ENCODE data around the gene GTSE1.

The GTSE1 gene

DNA sequence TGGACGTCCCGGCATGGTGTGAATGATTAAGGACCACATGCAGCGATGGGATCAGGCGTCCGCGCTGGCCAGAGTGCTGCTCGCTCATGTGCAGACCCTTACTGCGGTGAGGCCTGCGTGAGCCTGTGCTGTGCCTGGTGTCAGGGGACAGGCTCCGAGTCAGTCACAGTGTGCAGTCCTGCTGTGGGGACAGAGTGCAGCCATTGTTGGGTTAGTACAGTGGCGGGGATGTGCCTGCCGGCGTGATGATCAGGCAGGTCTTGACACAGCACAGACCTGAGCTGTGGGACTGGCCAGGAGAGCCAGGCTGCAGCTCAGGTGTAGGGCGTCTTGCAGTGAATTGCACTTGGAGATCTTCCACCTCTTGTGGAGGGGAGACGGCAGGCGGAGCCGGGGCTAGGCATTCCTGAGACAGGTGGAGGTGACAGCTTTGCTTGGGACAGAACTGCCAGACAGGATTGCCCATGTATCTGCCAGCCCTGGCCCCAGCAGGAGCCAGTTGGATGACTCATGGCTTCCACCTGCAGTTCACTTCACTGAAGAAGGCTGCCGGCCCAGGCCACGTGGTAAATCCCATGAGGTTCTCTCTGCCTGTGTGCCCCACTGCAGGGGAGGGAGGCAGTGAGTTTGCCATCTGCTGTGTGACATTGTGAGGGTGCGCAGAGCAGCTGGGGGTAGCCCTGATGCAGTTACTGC lies 56.2 kb downstream of the GTSE1 start:
- DNase-seq (ENCODE audit: low read depth in 2 of 2), result no peak

GRCh38 chr22:46353483-46354105 lies 56.9 kb downstream of the GTSE1 start:
- no peak for DNase-seq (ENCODE audit: low read depth in 2 of 2)

DNA sequence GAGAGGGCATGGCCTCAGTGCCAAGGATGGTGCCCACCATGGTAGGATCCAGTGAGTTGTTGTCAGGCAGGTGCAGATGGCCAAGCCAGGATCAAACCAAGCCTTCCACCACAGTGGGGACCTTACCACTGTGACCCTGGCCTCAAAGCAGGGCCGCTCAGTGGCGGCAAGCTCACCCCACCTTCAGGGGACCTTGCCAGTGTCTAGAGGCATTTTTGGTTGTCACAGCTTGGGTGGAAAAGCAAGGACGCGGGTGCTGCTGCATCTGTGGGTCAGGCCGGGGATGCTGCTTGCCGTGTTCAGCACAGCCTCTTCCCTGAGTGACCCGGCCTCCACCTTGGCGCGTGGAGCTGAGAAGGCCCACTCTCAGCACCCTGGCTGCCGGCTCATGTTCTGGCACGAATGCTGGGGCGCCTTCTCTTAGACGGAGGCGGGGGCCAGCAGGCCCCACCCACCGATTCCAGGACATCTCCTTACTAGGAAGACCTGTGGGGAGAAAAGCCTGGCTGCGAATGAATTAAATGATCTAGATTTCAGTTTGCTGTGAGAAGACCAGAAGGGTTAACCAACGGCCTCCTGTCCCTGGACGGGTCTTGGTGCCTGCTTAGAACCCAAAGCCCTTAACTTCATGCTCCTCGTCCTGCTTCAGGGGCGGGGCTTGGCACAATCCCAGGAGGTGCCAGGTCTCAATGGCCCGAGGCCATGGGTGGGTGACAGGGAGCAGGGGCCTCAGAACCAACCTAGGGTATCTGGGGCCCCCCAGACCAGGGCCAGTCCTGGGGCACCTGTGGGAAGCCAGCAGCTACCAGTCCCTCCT lies 57.7 kb downstream of the GTSE1 start:
- no peak for DNase-seq (ENCODE audit: low read depth in 2 of 2)

DNA sequence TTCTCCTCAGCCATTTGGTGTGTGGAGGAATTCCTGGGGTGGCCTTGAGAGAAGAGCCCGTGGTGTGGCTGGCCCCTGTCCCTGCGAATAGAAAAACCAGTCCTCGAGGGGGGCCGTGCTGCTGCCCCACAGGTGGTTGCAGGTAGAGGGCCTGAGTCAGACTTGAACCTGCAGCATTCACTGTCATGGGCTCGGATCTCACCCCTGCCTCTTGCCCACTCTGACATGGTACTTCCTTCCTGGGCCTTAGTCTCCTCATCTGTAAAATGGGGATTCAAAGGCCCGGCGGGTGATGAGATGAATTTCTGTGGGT lies 58.3 kb downstream of the GTSE1 start:
- DNase-seq (ENCODE audit: low read depth in 2 of 2), result no peak

GRCh38 chr22:46355369-46355995 lies 58.8 kb downstream of the GTSE1 start:
- peak in 1 of 2 donors; percentile 43 for DNase-seq (ENCODE audit: low read depth in 2 of 2)

DNA sequence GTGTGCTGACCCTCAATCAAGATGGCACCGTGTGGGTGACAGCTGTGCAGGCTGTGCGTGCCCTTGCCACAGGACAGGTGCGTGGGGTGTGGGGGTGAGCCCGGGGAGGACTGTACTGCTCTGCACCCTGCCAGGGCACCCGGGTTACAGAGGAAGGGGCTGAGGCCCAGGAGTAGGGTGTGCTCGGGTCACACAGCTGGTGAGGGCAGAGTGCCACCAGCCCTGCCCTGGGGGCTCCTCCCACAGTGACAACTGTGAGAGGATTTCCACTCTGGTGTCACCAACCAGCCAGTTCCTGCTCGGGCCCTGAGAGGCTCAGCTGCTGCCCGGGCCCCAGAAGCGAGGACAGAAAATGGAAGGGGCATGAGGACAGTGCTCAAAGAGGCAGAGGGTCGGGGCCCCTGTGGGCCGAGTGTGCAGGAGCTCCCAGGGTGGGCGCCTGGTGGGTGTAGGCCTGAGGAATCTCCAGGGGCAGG lies 59.4 kb downstream of the GTSE1 start:
- no peak for DNase-seq (ENCODE audit: low read depth in 2 of 2)

GRCh38 chr22:46356496-46357480 lies 60.1 kb downstream of the GTSE1 start:
- no peak for DNase-seq (ENCODE audit: low read depth in 2 of 2)

DNA sequence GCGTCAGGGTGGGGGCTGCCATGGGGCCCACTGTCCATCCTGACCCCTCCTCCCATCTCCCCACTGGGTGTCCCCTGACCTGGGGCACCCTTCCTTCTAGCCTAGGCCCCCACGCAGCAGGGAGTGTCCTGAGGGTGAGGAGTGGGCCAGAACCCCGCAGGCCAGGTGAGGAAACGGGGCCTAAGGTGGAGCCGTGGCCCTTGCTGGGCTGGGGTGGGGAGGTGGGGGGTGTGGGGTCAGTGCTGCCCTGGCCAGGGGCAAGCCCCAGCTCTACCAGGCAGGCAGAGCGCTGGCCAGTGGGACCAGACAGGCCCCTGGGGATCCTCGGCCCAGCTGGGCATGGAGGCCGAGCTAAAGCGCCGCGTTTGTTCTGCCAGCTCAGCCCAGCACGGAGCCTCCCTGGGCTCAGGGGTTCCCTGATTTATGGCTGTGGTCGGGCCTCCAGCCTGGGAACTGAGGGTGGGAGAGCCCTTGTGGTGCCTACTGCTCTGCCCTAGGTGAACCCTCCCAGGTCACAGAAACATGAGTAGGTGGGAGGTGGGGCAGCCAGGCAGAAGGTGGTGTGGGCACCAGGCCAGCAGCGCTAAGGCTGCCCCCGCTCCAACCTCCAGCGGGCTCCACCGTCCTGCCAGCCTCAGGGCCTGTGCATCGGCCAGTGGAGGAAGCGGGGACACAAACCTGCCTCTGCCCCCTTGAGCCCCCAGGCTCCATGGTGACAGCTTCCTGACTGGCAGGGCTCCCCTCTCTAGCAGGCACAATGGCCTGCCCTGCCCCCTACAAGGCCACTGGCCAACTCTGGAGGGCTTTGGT lies 61.2 kb downstream of the GTSE1 start:
- DNase-seq (ENCODE audit: low read depth in 2 of 2), result no peak

- no peak for DNase-seq (ENCODE audit: low read depth in 2 of 2)
Observed at GRCh38 chr22:46358766-46359165, 62.1 kb downstream of the GTSE1 start.

- DNase-seq (ENCODE audit: low read depth in 2 of 2), result no peak
Observed at GRCh38 chr22:46359362-46359761, 62.7 kb downstream of the GTSE1 start.

- DNase-seq (ENCODE audit: low read depth in 2 of 2), result no peak
Observed at GRCh38 chr22:46360097-46360496, 63.4 kb downstream of the GTSE1 start.

- DNase-seq (ENCODE audit: low read depth in 2 of 2), result no peak
Observed at GRCh38 chr22:46360891-46361290, 64.2 kb downstream of the GTSE1 start.

- DNase-seq (ENCODE audit: low read depth in 2 of 2), result no peak
Observed at GRCh38 chr22:46361826-46362202, 65.1 kb downstream of the GTSE1 start.

DNA sequence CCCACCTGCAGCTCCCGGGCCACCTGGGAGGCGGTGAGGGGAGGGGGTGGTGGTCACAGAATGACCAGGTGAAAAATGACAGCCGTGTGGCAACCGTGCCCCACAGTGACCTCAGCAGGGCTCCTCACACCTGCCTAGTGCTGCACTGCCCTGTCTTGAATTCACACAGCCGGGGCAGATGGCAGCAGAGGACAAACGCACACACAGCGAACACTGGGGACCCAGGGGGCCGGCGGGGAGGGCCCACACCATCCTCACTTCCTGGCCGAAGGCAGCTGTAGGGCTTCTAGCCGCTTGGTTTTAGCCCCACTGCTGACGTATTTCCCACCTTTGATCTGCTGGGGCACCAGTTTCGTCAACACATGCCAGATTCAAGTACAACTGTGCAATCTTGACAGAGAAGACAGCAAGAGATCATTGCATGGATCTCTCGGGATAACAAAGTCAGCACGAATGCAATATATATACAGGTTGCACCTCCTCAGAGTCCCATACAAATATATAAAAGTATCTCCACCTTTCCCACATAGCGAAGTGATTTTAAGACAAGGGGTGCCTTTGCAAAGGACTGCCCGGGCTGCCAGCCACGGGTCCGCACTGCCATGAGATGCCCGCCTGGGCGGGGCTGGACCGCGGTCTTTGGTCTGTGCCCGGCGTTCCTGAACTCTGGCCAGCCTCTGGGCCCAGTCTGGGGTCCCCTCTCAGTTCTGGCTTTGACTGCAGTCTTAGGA lies 65.7 kb downstream of the GTSE1 start:
- no peak for DNase-seq (ENCODE audit: low read depth in 2 of 2)

DNA sequence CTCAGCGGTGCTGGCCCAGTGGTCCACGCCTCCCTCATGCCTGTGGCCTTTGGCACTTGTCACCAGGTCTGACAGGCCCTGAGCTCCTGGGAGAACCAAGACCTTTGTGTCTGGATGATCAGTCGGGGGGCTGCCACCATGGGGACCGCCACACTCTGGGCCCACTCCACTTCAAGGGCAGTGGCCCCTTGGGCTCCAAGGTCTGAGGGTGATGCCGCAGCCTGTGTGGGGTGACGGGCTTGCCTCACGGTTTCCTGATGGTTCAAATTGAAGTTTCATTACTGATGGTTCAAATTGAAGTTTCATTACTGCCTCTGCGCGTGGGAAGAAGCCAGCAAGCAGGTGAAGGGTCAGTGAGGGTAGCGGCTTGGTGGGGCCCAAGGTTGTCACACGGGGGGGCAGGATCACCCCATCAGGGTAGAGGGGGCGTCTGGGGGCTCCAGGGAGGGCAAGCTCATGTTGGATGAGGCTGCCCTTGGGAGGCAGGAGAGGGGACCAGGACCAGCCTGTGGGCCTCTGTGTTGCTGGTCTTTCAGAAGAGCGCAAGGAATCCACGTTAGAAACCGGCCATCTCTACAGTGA lies 66.4 kb downstream of the GTSE1 start:
- no peak for DNase-seq (ENCODE audit: low read depth in 2 of 2)

- no peak for DNase-seq (ENCODE audit: low read depth in 2 of 2)
Observed at GRCh38 chr22:46363611-46364321, 67.1 kb downstream of the GTSE1 start.

- no peak for DNase-seq (ENCODE audit: low read depth in 2 of 2)
Observed at GRCh38 chr22:46364341-46365165, 67.9 kb downstream of the GTSE1 start.

DNA sequence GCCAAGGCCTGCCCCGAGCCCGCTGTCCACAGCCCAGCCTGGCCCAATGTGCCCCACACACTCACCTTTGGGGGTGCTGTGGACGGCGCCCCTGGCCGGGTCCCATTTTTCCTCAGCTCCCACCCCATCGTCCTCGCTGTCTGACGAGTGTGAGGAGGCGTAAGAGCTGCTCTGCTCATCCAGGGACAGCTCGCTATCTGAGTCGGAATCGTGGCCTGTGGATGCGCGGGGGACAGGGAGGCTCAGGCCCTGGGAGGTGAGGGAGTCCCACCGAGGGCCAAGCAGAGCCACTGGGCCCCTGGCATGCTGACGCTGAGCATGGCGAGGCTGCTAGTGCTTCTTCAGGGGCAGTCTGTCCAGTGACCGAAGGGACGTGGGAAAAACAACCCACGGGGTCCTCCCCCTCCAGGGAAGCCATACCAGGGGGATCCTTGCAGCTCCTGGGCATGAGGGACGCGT lies 68.5 kb downstream of the GTSE1 start:
- no peak for DNase-seq (ENCODE audit: low read depth in 2 of 2)

Measured in stimulated activated CD4-positive, alpha-beta T cell treated with anti-CD3 and anti-CD28 coated beads, Interleukin-1b, Interleukin-23, amount 100 ng/mL, for 1 hour (primary cell).